ENCODE measurements around the gene FNDC5. TPM values are rescaled to one million over a fixed set of nuclear protein-coding genes. Genes with fewer than 3 reads are reported as not detected.

Gene FNDC5
- total RNA-seq, 1 donor from 2014 or later: 9.6 TPM

DNA sequence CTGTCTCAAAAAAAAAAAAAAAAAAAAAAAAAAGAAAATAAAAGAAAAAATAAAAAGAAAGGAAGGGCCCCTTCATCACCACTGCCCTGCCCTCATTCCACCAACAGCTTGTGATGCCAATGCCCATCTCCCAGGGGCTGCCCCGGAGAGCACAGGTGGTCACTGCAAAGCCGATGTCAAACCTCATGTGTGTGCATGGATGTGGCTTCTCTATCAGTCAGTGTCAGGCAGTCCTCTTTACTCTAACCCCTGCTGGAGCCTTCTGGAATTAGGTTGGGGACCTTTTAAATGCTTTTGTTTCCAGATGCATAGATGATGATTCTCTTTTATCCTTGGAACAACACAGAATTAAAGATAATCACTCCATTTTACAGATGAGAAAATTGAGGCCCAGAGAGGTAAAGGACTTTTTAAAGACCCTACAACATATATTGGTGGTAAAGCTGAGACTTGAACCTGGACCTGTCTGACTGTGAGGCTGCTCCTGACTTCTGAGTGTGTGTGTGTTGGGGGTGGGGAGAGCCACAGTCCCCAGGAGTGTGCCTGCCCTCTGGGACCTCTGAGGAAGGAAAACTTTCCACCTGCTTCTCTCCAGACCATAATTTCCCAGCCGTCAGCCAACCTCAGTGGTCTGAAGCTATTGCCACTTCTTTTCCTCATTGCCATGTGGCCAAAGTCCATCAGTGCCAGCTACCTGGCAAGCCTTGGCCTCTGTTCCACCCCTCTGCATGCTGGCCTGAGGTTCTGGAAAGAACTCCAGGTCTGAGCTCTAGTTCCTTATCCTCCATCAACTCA is 33.5 kb upstream of the FNDC5 start:
- peaks cover 15% of the 10 kb centered on the region for H3F3A ChIP-seq (ENCODE audit: low read depth)
- no peak for DNase-seq (ENCODE audit: low spot score)
- H2AFZ ChIP-seq (replicated peaks): no peak overlapping the region
- no peak overlapping the region for H3K4me2 ChIP-seq
- no peaks in the 10 kb centered on the region for H3K36me3 ChIP-seq
- TF ChIP-seq EZH2 (IDR thresholded peaks at IDR 0.05): no peak
- no peak for TF ChIP-seq CTCF (IDR thresholded peaks at IDR 0.05)
- TF ChIP-seq EZH2phosphoT487 (IDR thresholded peaks at IDR 0.05): no peak
- Mint-ChIP-seq H3K27ac (no peak overlapping the region), H3K9me3 (peaks cover 2% of the 10 kb centered on the region), H3K36me3 (no peaks in the 10 kb centered on the region), H3K4me1 (peaks cover 5% of the 10 kb centered on the region), H3K4me3 (no peak overlapping the region), H3K27me3 (ENCODE audit: insufficient read depth, low read depth) (peaks cover 40% of the 10 kb centered on the region)
- H3K27ac ChIP-seq: no peak overlapping the region
- no peaks in the 10 kb centered on the region for H3K79me2 ChIP-seq (ENCODE audit: low read depth)
- H3K9me3 ChIP-seq (ENCODE audit: low read depth): no peaks in the 10 kb centered on the region
- H4K20me1 ChIP-seq (ENCODE audit: low read depth): peaks cover 5% of the 10 kb centered on the region
- H3K9ac ChIP-seq: no peak overlapping the region
- peaks cover 9% of the 10 kb centered on the region for H3K4me1 ChIP-seq
- H3K4me3 ChIP-seq: no peak overlapping the region
- peaks cover 47% of the 10 kb centered on the region for H3K27me3 ChIP-seq

DNA sequence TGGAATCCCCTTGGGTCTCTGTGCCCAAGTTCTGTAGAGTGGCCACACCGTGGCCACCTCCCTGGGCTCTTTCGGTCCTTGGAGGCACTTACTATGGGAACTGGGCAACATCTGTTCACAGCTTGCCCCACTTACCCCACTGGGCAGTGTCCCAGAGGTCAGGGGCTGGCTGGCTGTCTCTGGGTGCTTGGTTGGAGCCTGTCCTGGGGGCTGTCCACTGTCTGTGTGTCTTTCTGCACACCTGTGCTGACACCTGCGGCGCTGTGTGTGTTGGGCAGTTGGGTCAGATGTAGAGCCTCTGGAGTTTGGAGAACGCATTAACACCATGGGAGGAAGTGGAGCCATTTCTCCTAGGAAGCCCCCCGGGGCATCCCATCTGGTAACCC is 31.8 kb upstream of the FNDC5 start:
- Histone ChIP-seq H3F3A (ENCODE audit: low read depth) (peaks cover 15% of the 10 kb centered on the region), H3K79me2 (ENCODE audit: low read depth) (no peaks in the 10 kb centered on the region), H4K20me1 (ENCODE audit: low read depth) (peaks cover 5% of the 10 kb centered on the region), H3K27me3 (peaks cover 57% of the 10 kb centered on the region), H2AFZ (replicated peaks) (no peak overlapping the region), H3K9me3 (ENCODE audit: low read depth) (no peaks in the 10 kb centered on the region), H3K27ac (no peak overlapping the region), H3K4me3 (no peak overlapping the region), H3K4me2 (no peak overlapping the region), H3K36me3 (no peaks in the 10 kb centered on the region), H3K9ac (no peak overlapping the region), H3K4me1 (peaks cover 7% of the 10 kb centered on the region)
- DNase-seq (ENCODE audit: low spot score): no peak
- peak overlapping the region; percentile 82 for H3K4me3 Mint-ChIP-seq
- peaks cover 5% of the 10 kb centered on the region for H3K4me1 Mint-ChIP-seq
- TF ChIP-seq CTCF (IDR thresholded peaks at IDR 0.05) (no peak), EZH2phosphoT487 (IDR thresholded peaks at IDR 0.05) (no peak), EZH2 (IDR thresholded peaks at IDR 0.05) (no peak)
- H3K9me3 Mint-ChIP-seq: peaks cover 2% of the 10 kb centered on the region
- peaks cover 45% of the 10 kb centered on the region for H3K27me3 Mint-ChIP-seq (ENCODE audit: insufficient read depth, low read depth)
- no peak overlapping the region for H3K27ac Mint-ChIP-seq
- no peaks in the 10 kb centered on the region for H3K36me3 Mint-ChIP-seq

DNA sequence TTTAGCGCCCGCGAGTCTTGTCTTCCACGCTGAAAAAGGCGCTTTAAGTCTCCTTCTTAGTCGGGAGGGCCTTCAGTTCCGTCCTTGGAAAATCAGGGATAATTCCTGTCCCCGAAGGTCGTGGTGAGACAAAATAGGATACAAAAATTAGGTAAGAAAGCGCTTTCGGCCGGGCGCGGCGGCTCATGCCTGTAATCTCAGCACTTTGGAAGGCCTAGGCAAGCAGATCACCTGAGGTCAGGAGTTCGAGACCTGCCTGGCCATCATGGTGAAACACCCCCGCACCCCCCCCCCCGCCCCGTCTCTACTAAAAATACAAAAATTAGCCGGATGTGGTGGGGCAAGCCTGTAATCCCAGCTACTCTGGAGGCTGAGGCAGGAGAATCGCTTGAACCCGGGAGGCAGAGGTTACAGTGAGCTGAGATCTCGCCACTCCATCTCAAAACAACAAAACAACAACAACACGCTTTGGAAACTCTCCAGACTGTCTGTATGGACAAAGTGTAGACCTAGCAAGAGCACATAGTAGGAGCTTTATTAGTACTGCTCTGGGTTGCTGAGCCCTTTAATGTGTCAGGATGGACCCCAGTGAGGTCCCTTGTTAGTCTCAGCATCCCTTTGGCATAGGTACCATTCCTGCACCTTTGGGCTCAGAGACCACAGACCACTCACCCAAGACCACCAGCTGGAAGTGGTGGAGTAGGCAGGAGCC is 31.3 kb upstream of the FNDC5 start:
- Histone ChIP-seq H3K4me3 (peak overlapping the region; percentile 56), H3K36me3 (no peaks in the 10 kb centered on the region), H3K4me1 (peaks cover 6% of the 10 kb centered on the region), H3K9me3 (ENCODE audit: low read depth) (no peaks in the 10 kb centered on the region), H3K4me2 (peak overlapping the region; percentile 88), H3K27me3 (peaks cover 57% of the 10 kb centered on the region), H3K9ac (no peak overlapping the region), H4K20me1 (ENCODE audit: low read depth) (peaks cover 5% of the 10 kb centered on the region), H3K79me2 (ENCODE audit: low read depth) (no peaks in the 10 kb centered on the region), H3F3A (ENCODE audit: low read depth) (peaks cover 15% of the 10 kb centered on the region), H3K27ac (no peak overlapping the region), H2AFZ (replicated peaks) (peak overlapping the region; percentile 93)
- Mint-ChIP-seq H3K4me3 (peak overlapping the region; percentile 85), H3K36me3 (no peaks in the 10 kb centered on the region), H3K27me3 (ENCODE audit: insufficient read depth, low read depth) (peaks cover 45% of the 10 kb centered on the region), H3K4me1 (peaks cover 5% of the 10 kb centered on the region), H3K9me3 (peaks cover 2% of the 10 kb centered on the region), H3K27ac (no peak overlapping the region)
- no peak for DNase-seq (ENCODE audit: low spot score)
- no peak for TF ChIP-seq EZH2phosphoT487 (IDR thresholded peaks at IDR 0.05)
- peak; percentile 2 for TF ChIP-seq EZH2 (IDR thresholded peaks at IDR 0.05)
